NCI-H345 treated with DMSO at 0.1 percent for 48 hours (cell line): Measurements from ENCODE around the gene IRF7.

ENCODE experiments used
- DNase-seq: peaks from one replicate; lab custom pipeline; 2025; ENCODE audit not compliant: unreplicated experiment; lab: John Stamatoyannopoulos, UW

IRF7 gene

DNA sequence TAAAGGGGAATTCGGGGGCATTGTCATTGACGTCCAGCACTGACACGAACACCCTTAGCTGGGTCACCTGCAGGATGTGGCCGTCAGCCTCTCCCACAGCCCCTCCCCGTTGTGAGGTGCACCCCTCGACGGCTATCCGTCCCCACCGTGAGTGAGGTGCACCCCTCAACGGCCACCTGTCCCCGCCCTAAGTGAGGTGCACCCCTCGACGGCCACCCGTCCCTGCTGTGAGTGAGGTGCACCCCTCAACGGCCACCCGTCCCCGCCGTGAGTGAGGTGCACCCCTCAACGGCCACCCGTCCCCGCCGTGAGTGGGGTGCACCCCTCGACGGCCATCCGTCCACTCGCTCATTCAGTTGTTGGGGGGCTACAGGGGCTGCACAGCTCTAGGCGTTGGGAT, 6.1 kb upstream of the IRF7 start:
- no peak for DNase-seq

DNA sequence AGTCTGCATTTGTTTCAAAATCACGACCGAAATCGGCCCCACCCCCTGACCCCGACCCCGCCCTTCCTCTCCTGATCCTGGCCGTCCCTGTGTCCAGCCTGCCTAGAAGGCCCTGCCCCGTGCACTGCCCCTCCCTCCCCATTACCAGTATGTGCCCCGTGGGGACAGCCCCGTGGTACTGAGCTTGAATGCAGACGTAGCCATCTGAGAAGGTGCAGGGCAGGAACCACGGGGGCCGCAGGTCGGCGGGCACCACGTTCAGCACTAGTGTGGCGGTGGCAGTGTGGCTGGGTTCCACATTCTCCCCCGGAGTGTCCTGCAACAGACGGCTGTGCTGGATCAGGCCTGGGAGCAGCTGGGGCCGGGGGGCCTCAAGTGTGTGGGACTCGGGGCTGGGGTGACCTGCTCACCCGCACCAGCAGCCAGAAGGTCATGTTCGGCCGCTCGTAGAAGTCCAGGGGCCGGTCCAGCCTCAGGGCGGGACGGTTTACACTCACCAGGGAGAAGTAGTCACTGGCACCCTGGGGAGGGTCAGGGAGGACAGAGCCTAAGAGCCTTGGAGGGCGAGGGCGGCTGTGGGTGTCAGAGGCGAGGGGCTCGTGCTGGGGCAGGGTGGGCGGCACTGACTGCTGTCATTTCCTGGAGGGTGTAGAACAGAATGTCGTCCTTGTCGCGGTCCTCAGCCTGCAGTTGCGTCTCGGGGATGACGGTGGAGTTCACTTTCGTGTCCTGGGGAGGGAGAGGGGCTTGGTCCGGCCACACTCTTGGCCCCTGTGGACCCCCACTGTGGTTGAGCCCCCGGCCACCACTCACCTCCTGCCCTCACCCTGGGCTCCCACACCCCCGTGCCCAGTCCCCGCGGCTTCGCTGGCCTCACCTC, 5.4 kb upstream of the IRF7 start:
- no peak for DNase-seq

DNA sequence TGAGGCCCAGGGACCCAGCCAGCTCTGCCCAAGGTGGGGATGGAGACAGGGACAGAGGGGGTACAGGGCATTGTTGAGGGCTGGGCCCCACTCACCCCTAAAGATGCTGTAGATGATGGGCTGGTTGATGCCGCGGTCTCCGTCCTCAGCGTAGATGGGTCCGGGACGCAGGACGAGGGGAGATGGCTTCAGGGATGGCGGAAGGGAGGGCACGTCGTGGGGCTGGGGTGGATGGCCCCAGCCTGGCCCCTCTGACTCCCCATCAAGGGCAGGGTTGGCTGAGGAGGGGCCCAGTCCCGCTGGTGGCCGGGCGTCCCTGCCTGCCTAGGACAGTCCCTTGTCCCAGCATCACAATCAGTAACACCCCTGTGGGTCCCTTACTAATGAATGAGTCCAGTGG, 4.5 kb upstream of the IRF7 start:
- no peak for DNase-seq

DNA sequence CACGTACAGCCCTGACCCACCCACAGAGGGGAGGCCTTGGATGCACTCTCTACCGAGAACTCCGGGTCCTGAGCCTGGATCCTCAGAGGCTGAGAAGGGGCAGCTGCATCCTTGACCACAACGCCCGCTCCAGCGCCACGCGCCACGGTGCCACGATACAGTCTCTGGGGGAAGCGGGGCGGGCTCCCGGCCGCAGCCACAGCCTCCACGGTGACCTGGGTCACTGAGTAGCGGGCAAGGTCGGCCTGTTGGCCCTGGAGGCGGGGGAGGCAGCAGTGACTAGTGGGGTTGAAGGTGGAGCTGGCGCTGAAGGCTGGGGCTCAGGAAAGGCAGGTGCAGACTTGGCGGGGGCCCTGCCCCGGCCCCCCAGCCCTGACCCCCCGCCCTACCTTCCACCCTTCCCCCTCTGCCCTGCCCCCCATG, 3.9 kb upstream of the IRF7 start:
- DNase-seq: no peak

DNA sequence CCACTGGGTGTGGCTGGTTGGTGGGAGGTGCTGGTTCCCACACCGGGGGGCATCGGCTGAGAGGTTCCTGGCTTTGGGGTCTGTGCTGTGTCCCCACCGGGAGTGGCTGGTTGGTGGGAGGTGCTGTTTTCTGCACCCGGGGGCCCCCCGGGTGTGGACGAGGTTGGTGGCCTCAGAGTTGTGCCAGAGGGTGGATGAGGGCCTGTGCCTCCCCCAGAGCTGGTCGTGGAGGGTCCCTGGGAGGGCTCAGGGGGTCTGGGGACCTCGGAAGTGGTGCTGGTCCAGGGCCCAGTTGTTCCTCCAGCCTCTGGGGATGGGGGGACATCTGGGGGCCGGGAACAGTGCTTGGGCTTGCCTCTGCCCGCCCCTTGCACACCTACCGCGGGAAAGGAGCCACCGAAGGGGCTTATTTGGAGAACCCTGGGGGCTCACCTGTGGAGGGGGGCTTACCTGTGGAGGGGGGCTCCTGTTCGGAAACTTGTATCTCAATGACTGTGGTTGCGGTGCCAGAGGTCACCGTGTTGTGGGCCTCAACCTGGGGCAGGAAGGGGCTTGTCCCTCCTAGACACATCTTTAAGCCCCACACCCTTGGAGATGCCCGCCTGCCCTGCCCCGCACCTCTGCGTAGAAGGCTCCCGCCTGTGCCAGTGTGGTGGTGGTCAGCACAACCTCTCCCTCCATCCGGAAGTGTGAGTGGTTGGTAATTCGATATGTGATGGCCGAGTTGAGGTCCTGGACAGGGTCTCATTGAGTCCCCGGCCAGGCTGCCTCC, 3.3 kb upstream of the IRF7 start:
- no peak for DNase-seq

DNA sequence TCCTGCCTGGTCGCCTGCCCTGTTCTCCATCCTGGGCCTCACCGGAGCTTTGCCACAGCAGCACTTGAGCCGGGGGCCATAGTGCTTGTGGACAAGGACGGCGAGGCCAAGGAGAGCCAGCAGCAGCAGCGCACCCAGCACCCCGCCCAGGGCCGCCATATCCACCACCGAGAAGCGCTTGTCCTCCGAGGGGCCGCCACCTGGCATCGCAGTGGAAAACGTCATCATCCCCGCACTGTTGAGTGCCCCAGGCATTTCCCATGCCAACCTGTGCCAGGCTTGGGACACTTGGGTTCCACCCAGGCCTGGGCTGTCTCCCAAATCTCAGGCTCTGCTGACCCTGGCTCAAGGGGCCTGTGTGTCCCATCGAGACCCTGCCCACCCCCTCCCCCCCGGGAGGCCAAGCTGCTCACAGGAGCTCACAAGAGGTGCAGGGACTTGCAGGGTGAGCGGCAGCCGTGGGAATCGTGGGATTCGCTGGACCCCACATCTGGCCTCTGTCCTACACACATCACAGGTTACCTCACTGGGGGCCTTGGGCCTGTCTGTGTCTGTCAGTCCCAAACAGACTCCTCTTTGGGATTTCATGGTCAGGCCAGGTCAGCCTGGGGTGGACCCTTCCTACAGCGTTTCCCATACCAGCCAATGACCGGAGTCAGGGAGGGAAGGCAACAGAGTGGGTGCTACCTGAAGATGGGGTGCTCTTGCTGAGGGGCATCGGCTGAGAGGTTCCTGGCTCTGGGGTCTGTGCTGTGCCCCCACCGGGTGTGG, 2.3 kb upstream of the IRF7 start:
- no peak for DNase-seq

DNA sequence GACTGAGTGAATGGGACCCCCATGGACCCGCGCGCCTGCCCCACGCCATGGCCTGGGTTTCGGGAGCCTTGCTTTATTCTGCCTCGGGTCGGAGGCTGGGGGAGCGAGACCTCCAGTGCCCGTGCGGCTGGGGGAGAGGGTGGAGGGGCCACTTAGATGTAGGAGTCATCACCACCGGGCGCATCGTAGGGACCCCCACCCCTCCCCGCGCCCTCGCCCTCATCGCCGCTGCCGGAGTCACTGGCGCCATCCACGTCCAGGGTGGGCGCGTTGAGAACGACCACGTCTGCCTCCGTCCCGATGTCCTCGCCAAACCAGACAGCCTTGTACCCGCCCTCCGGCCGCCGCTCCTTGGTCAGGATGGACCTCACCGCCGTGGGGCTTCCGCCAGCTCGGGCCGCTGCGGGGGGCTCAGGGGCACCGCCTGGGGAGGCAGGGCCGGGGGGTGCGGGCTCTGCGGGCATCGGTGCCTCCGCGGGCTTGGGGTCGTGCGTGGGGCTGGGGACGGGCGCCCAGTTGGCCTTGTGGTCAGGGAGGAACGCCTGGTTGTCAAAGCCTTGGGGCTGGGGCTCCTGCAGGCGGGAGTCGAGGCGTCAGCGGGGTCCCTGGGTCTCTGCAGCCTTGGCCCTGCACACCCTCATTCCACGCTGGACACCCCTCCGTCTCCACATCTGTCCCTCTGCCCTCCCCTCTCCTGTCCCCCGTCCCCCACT, 1.6 kb upstream of the IRF7 start:
- no peak for DNase-seq

DNA sequence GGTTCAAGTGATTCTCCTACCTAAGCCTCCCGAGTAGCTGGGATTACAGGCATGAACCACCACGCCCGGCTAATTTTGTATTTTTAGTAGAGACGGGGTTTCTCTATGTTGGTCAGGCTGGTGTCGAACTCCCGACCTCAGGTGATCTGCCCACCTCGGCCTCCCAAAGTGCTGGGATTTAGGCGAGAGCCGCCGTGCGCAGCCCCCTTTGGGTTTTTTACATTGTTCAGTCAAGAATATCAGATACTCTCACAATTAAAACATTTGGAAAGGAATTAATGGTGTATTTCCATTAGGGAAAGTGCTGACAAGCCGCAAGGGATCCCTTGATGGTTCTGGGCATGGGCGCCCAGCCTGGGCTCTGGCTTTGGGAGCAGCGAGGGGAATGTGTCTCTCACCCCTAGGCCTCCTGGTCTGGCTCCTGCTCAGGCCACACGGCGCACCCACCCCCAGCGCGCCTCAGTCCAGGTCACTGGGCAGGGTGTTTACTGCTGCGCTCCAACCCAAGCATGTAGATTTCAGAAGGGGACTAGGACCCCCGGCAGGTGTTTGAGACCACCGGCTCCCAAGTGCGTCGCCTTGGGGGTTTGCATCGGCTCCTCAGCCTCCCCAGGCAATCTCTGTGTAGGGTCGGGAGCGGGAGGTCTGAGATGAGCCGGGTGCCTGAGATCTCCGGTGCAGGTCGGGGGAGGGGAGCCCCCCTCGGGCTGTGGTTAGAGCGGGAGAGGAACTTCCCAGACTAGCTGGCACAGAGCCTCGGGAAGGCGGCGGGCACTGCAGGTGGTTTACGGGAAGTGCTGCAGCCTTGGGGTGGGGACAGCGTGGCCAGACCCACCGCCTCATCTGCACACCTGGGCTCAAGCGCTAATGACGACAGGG, 809 bp upstream of the IRF7 start:
- DNase-seq: no peak

DNA sequence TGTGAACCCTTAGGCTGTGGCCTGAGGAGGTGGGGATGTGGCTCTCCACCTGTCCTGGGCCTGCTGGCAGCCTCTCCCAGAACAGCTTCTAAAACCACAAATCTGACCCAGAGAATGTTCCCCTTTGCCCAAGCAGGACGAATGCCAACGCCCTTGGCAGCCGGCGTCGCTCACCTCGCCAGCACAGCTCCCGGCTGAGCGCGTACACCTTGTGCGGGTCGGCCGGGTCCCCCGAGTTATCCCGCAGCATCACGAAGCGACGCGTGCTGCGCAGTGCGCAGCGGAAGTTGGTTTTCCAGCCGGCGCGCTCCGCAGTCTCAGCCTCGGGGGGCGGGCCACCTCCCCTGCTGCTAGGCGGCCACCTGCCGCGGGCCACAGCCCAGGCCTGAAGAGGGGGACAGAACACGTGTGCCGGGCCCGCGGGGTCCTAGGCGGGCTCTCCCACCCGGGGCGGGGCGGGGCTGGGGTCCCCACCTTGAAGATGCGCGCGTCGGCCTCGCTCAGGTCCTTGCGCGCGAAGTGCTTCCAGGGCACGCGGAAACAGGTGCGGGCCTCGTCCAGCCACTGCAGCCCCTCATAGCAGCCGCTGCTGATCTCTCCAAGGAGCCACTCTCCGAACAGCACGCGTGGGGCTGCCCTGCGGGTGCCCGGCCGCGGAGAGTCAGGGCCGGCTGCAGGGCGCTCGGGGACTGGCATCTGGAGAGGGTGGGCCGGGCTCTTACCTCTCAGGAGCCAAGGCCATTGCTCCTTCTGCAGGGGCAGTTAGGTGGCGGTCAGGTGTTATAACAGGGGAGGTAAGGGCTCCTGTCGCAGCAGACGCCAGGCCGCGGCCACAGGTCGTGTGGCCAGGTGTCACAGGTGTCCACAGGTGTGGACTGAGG, 887 bp downstream of the IRF7 start:
- DNase-seq: no peak

DNA sequence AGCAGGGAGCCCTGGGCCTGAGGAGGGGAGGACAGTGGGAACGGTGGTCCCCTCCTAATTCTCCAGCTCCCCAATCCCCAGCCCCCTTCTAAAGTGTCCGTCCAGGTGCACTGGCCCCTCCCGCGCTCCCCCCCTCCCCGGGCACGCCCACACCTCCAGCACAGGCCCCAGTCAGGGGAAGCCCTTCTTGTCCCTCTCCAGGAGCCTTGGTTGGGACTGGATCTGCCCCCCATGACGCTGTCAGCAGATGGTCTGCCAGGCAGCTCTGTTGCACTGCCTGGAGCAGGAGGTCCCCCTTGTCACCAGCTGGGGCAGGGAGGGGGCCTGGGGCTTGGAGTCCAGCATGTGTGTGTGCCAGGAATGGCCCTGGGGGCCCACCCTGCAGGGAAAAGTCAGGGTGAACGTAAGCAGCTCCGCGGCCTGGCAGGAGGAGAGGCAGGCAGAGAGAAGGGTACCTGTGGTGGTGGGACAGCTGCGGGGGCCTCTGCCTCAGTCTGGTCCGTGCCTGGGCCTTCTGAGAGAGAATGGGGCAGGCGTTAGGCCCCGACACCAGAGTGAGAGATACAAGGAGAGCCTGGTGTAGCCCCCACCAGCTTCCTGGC, 1.6 kb downstream of the IRF7 start:
- no peak for DNase-seq

DNA sequence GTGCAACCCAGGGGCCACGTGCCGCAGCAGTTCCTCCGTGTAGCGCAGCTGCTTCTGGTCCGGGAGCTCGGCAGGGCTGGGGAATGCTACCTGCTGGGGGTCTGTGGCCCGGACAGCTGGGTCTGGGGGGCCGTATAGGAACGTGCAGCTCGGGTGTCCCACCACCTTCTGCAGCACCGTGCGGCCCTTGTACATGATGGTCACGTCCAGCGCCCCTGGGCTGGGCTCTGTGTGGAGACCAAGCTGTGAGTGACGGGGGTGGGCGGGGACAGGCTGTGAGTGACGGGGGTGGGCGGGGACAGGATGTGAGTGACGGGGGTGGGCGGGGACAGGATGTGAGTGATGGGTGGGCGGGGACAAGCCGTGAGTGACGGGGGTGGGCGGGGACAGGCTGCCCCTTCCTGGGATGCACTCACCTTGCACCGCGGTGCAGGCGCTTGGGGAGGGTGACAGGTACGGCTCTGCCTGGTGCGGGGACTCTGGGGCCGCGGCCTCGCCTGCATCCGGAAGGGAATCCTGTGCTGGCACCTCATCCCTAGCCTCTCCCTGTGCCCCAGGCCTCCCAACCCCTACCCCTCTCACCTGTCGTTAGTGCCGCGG, 2.3 kb downstream of the IRF7 start:
- DNase-seq: peak; percentile 11

DNA sequence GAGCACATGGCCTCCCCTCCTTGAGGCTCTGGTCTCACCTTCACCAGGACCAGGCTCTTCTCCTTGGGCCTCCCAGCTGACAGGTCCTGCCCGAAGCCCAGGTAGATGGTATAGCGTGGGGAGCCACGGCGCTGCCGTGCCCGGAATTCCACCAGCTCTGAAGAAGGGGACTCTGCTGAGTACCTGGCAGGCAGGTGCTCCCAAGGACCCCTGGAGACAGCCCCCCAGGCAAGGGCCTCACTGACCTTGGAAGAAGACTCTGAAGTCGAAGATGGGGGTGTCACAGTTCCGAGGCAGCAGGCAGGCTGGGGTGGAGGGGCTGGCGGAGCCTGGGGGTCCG, 2.8 kb downstream of the IRF7 start:
- DNase-seq: no peak

DNA sequence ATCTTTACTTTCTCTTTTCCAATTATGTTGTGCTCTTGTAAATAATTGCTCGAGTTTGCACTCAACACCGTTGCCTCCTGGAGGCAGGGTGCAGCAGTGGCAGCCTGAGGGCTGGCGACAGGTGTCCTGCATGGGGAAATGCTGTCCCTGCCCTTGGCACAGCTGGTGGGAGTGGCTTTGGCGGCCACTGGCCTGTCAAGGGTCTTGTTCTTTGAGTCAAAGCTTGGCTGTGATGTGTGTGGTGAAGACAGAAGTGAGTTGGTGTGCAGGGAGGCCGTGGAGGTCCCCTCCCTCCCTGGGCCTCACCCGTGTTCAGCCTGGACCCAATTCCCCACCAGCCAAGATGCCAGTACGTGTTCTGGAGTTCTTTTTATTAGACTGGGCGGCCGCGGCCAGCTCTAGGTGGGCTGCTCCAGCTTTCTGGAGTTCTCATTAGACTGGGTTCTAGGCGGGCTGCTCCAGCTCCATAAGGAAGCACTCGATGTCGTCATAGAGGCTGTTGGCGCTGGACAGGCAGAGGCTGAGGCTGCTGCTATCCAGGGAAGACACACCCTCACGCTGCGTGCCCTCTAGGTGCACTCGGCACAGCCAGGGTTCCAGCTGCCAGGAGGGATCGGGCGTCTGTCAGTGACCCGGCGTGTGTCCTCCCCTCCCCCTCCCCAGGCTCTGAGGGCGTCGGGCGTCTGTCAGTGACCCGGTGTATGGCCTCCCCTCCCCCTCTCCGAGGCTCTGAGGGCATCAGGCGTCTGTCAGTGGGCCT, 3.4 kb downstream of the IRF7 start:
- no peak for DNase-seq

DNA sequence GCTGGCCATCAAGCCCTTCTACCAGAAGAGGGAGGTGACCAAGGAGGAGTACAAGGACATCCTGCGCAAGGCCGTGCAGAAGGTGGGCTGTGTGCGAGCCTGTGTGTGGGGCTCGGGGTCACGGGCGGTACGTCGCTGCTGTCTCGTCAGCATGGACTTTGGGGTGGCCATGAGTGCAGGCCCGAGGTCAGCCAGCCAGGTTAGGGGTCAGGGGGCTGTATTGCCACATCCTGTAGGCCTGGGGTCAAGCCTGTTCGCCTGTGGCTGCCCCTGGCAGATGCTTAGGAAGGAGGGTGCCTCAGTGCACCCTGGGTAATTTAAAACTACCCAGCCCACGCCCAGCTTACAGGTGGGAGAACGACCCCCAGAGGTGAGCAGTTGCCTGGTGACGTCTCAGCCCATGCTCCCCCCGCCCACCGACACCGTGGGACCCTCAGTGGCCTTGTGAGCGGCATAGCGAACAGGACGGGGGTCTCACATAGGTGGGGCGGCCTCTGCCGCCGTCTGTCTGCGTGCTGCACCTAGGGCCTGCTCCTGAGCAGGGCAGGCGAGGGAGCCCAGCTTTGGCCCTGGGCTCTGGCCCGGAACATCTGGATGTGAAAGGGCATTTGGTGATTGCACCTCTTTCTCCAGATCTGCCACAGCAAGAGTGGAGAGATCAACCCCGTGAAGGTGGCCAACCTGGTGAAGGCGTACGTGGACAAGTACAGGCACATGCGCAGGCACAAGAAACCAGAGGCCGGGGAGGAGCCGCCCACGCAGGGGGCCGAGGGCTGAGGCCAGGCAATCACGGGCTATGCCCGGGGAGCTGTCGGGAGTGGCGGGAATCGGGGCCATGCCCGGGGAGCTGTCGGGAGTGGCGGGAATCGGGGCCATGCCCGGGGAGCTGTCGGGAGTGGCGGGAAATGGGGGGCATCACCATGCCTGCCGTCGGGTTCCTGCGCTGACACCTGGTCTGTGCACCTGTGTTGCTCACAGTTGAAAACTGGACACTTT, 4.5 kb downstream of the IRF7 start:
- no peak for DNase-seq

DNA sequence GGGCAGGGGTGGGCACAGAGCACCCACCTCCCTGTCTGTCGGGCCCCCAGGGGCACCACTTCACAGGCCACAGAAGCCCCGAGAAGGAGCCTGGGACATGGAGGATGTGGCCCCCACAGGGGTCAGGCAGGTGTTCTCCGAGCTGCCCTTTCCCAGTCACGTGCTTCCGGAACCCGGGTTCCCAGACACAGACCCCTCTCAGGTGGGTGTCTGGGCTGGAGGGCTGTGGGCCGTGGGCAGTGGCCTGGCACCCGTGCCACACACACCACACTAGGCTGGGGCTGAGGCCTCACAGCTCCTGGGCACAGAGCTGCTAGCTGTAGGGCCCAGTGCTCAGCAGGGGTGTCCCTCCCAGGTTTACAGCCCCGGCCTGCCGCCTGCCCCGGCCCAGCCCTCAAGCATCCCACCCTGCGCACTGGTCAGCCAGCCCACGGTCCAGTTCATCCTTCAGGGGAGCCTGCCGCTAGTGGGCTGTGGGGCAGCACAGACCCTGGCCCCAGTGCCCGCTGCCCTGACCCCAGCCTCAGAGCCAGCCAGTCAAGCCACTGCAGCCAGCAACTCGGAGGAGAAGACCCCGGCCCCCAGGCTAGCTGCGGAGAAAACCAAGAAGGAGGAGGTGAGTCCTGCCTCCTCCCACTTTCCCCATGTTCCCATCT, 5.5 kb downstream of the IRF7 start:
- DNase-seq: no peak

DNA sequence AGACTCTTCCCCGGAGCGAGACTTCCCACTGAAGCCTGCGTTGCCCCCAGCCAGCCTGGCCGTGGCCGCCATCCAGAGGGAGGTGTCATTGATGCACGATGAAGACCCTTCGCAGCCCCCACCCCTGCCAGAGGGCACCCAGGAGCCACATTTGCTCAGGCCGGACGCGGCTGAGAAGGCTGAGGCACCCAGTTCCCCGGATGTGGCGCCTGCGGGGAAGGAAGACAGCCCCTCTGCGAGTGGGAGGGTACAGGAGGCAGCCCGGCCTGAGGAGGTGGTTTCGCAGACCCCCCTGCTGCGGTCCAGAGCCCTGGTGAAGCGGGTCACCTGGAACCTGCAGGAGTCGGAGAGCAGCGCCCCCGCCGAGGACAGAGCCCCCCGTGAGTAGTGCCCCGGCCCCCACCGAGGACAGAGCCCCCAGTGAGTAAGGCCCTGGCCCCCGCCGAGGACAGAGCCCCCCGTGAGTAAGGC, 6.4 kb downstream of the IRF7 start:
- DNase-seq: no peak
